Brain (organoid and tissue), 1 donor: ENCODE measurements around the gene STEAP1B. TPM values are rescaled to one million over a fixed set of nuclear protein-coding genes. Genes with fewer than 3 reads are reported as not detected.

ENCODE experiments used
- polyA plus RNA-seq: library from polyadenylated mRNA; stranded (reverse); fragments of 350-450 nt; fragmentation: Illumina TruSeq; extraction: RNeasy Lipid Tissue Mini Kit (QIAGEN cat#74804); gene quantifications from one replicate; pipeline ENCODE4 v1.2.3, GENCODE V29; 2015; ENCODE audit warnings: low read depth, low replicate concordance; ENCODE audit not compliant: insufficient read depth

The STEAP1B gene
- polyA plus RNA-seq, 1 donor from 2014 or later = 2.9 TPM

Other genes with a start within 250 kb of the STEAP1B start
- 22.4 TPM for gene RAPGEF5, start 143.0 kb downstream of the STEAP1B start, polyA plus RNA-seq
- gene IL6, start 227.0 kb upstream of the STEAP1B start, polyA plus RNA-seq = 1.6 TPM